ENCODE data around the gene RNF150. TPM values are rescaled to one million over a fixed set of nuclear protein-coding genes. Genes with fewer than 3 reads are reported as not detected.
"Not testable (repeated sequence)": the region's sequence is repeated elsewhere in the genome, so short reads cannot be mapped to it uniquely, and the experiment has no call there.

Gene RNF150
- total RNA-seq, 1 donor from 2014 or later, result 3.3 TPM

DNA sequence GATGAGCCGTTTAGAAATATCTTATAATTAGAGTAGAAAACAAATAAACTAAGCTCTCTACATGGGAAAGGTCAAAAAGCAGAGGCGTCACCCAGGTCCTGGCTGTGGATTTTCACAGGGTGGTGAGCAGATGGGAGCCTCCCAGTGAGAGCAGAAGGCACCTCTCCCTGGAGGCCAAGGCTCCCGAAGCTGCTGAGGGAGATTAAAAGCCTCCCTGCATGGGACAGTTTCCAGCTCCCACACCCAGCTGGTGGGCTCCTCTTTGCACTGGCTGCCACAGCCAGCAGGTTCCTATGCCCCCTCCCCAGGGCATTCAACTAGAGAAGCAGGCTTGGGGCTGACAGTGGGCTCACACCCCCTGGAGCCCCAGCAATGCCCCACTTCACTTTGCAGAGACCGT, 321.8 kb downstream of the RNF150 start:
- Histone ChIP-seq H3K36me3 (no peaks in the 10 kb centered on the region), H3K4me1 (peaks cover 13% of the 10 kb centered on the region), H3K27me3 (ENCODE audit: low read depth) (no peaks in the 10 kb centered on the region), H3K9me3 (no peaks in the 10 kb centered on the region), H3K4me3 (no peak overlapping the region), H3K27ac (no peak overlapping the region)
- no peak for DNase-seq
- intact Hi-C loops (cut with DNase I), result no loop called here
- ATAC-seq, result no peak
- TF ChIP-seq, protein P1, sequence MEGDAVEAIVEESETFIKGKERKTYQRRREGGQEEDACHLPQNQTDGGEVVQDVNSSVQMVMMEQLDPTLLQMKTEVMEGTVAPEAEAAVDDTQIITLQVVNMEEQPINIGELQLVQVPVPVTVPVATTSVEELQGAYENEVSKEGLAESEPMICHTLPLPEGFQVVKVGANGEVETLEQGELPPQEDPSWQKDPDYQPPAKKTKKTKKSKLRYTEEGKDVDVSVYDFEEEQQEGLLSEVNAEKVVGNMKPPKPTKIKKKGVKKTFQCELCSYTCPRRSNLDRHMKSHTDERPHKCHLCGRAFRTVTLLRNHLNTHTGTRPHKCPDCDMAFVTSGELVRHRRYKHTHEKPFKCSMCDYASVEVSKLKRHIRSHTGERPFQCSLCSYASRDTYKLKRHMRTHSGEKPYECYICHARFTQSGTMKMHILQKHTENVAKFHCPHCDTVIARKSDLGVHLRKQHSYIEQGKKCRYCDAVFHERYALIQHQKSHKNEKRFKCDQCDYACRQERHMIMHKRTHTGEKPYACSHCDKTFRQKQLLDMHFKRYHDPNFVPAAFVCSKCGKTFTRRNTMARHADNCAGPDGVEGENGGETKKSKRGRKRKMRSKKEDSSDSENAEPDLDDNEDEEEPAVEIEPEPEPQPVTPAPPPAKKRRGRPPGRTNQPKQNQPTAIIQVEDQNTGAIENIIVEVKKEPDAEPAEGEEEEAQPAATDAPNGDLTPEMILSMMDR (IDR thresholded peaks at IDR 0.05), result no peak

DNA sequence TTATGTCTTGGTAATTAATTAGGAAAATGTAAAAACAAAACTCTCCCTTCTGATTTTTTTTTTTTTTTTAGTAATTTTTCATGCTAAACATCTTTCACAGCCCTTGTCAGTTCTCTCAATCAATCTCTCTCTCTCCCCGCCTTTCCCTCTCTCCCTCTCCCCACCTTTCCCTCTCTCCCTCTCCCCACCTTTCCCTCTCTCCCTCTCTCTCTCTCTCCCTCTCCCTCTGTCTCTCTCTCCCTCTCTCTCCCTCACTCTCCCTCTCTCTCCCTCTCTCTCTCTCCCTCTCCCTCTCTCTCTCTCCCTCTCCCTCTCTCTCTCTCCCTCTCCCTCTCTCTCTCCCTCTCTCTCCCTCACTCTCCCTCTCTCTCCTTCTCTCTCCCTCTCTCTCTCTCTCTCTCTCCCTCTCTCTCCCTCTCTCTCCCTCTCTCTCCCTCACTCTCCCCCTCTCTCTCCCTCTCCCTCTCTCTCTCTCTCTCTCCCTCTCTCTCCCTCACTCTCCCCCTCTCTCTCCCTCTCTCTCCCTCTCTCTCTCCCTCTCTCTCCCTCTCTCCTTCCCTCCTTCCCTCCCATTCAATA, 322.6 kb downstream of the RNF150 start:
- H3K9me3 ChIP-seq; ATAC-seq; intact Hi-C loops (cut with DNase I); DNase-seq; H3K27ac ChIP-seq; H3K27me3 ChIP-seq (ENCODE audit: low read depth); H3K4me3 ChIP-seq; H3K36me3 ChIP-seq: not testable (repeated sequence)
- H3K4me1 ChIP-seq, result peaks cover 13% of the 10 kb centered on the region

Other genes starting within 250 kb of the RNF150 start
- gene ZNF330, start 87.4 kb upstream of the RNF150 start, total RNA-seq, result 43.7 TPM

All from lower lobe of right lung (tissue), 2 donors.